ENCODE results near the gene ZNF138. TPM values are rescaled to one million over a fixed set of nuclear protein-coding genes. Genes with fewer than 3 reads are reported as not detected.

The ZNF138 gene
- total RNA-seq, 1 experiment from 2014 or later = 9.2 TPM

DNA sequence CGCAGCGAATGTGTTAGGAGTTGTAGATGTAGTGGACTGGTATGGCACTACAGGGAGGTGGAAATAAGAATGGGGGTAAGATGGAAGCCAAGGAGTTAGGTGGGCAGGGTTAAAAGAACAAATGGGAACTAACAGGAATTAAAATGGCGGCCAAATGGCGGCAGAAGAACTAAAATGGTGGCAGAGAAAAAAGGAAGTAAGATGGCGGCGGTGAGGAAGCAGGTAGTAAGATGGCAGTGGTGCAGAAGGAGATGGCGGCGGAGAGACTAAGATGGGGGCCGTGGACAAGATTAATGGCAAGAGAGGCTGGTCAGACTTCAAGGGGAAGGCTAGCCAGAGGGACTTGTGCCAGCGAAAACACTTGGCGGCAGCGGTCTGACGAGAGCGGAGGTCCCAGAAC lies 44.5 kb downstream of the ZNF138 start:
- no peak overlapping the region for H3K4me3 ChIP-seq (ENCODE audit: low read depth, low read length, poor library complexity, severe bottlenecking)
- no peaks in the 10 kb centered on the region for H3K36me3 ChIP-seq (ENCODE audit: insufficient read depth, low read length, poor library complexity, severe bottlenecking)
- TF ChIP-seq EZH2 (IDR thresholded peaks at IDR 0.05; ENCODE audit: borderline replicate concordance, low read depth, low read length, poor library complexity, severe bottlenecking) = no peak
- TF ChIP-seq, protein P1, sequence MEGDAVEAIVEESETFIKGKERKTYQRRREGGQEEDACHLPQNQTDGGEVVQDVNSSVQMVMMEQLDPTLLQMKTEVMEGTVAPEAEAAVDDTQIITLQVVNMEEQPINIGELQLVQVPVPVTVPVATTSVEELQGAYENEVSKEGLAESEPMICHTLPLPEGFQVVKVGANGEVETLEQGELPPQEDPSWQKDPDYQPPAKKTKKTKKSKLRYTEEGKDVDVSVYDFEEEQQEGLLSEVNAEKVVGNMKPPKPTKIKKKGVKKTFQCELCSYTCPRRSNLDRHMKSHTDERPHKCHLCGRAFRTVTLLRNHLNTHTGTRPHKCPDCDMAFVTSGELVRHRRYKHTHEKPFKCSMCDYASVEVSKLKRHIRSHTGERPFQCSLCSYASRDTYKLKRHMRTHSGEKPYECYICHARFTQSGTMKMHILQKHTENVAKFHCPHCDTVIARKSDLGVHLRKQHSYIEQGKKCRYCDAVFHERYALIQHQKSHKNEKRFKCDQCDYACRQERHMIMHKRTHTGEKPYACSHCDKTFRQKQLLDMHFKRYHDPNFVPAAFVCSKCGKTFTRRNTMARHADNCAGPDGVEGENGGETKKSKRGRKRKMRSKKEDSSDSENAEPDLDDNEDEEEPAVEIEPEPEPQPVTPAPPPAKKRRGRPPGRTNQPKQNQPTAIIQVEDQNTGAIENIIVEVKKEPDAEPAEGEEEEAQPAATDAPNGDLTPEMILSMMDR (conservative IDR thresholded peaks at IDR 0.05; ENCODE audit: low read depth, low read length) = no peak
- no peak for DNase-seq (ENCODE audit: low spot score)
- H3K9me3 ChIP-seq (ENCODE audit: low read depth, low read length, poor library complexity, severe bottlenecking) = no peaks in the 10 kb centered on the region
- ChIA-PET POLR2A (ENCODE audit: low non-redundant PET) (no interaction called here), CTCF (no interaction called here)
- no TSS peak for BruUV-seq (replicated peaks)
- intact Hi-C loops (cut with micrococcal nuclease; ENCODE audit: unreplicated experiment) = no loop called here
- H3K27me3 ChIP-seq (replicated peaks; ENCODE audit: insufficient read depth, low read depth, low read length, poor library complexity) = no peaks in the 10 kb centered on the region
- H3K4me1 ChIP-seq (ENCODE audit: insufficient read depth, low read length, poor library complexity, severe bottlenecking) = no peaks in the 10 kb centered on the region
- no peak overlapping the region for H3K27ac ChIP-seq (ENCODE audit: low read depth, low read length, poor library complexity, severe bottlenecking)

DNA sequence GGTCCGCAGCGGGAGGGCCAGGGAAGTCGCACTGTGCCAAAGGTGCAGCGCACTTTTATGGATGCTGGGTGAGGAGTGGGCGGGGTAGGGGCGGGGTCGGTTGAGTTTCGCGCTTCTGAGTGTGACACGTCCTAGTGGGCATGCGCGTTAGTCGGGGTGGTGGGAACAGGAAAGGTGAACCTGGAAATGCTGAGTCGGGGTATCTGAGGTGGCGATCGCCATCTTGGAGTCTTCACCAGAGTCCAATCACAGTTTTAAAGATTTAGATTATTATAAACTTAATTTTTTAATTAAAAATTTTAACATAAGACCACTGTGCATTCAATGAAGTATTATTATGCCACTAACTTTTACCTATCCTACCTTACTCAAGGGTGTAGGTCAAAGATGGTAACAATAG lies 45.7 kb downstream of the ZNF138 start:
- no peak for TF ChIP-seq EZH2 (IDR thresholded peaks at IDR 0.05; ENCODE audit: borderline replicate concordance, low read depth, low read length, poor library complexity, severe bottlenecking)
- TF ChIP-seq, protein P1 (conservative IDR thresholded peaks at IDR 0.05; ENCODE audit: low read depth, low read length) = no peak
- ChIA-PET POLR2A (ENCODE audit: low non-redundant PET) (no interaction called here), CTCF (no interaction called here)

DNA sequence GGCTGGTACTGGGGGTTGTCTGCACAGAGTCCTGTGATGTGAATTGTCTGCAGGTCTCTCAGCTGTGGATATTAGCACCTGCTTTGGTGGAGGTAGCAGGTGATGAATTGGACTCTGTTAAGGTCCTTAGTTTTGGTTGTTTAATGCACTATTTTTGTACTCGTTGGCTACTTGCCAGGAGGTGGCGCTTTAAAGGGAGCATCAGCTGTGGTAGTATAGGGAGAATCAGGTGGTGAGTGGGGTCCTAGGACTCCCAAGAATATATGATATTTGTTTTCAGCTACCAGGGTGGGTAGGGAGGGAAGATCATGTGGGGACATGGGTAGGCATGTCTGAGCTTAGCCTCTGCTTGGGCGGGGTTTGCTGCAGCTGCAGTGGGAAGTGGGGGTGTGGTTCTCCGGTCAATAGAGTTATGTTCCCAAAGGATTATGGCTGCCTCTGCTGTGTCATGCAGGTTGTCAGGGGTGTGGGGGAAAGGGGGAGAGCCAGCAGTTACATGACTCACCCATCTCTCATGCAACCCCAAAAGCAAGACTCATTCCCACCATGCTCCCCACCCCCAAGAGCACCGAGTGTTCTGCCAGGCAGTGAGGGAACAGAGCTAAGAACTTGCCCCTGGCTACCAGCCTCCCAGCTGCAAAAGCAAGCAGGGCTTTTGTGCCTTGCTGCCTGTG lies 55.2 kb downstream of the ZNF138 start:
- intact Hi-C loops (cut with micrococcal nuclease; ENCODE audit: unreplicated experiment) = no loop called here
- Histone ChIP-seq H3K4me1 (ENCODE audit: insufficient read depth, low read length, poor library complexity, severe bottlenecking) (no peaks in the 10 kb centered on the region), H3K9me3 (ENCODE audit: low read depth, low read length, poor library complexity, severe bottlenecking) (no peaks in the 10 kb centered on the region), H3K27me3 (replicated peaks; ENCODE audit: insufficient read depth, low read depth, low read length, poor library complexity) (no peaks in the 10 kb centered on the region), H3K36me3 (ENCODE audit: insufficient read depth, low read length, poor library complexity, severe bottlenecking) (no peaks in the 10 kb centered on the region), H3K4me3 (ENCODE audit: low read depth, low read length, poor library complexity, severe bottlenecking) (no peak overlapping the region), H3K27ac (ENCODE audit: low read depth, low read length, poor library complexity, severe bottlenecking) (no peak overlapping the region)
- peak; percentile 34 for DNase-seq (ENCODE audit: low spot score)
- TF ChIP-seq EZH2 (IDR thresholded peaks at IDR 0.05; ENCODE audit: borderline replicate concordance, low read depth, low read length, poor library complexity, severe bottlenecking) = no peak
- TF ChIP-seq, protein P1 (conservative IDR thresholded peaks at IDR 0.05; ENCODE audit: low read depth, low read length) = no peak
- no TSS peak for BruUV-seq (replicated peaks)
- CTCF ChIA-PET = no interaction called here
- POLR2A ChIA-PET (ENCODE audit: low non-redundant PET) = no interaction called here

More for the DNA sequence above, 45.7 kb downstream of the ZNF138 start:
- H3K9me3 ChIP-seq (ENCODE audit: low read depth, low read length, poor library complexity, severe bottlenecking) = no peaks in the 10 kb centered on the region
- H3K27me3 ChIP-seq (replicated peaks; ENCODE audit: insufficient read depth, low read depth, low read length, poor library complexity) = no peaks in the 10 kb centered on the region
- intact Hi-C loops (cut with micrococcal nuclease; ENCODE audit: unreplicated experiment) = no loop called here
- no peak for DNase-seq (ENCODE audit: low spot score)
- H3K36me3 ChIP-seq (ENCODE audit: insufficient read depth, low read length, poor library complexity, severe bottlenecking) = no peaks in the 10 kb centered on the region
- no peak overlapping the region for H3K4me3 ChIP-seq (ENCODE audit: low read depth, low read length, poor library complexity, severe bottlenecking)
- H3K4me1 ChIP-seq (ENCODE audit: insufficient read depth, low read length, poor library complexity, severe bottlenecking) = no peaks in the 10 kb centered on the region
- H3K27ac ChIP-seq (ENCODE audit: low read depth, low read length, poor library complexity, severe bottlenecking) = no peak overlapping the region
- no TSS peak for BruUV-seq (replicated peaks)
